ENCODE measurements around the gene DENND4B.

DNA sequence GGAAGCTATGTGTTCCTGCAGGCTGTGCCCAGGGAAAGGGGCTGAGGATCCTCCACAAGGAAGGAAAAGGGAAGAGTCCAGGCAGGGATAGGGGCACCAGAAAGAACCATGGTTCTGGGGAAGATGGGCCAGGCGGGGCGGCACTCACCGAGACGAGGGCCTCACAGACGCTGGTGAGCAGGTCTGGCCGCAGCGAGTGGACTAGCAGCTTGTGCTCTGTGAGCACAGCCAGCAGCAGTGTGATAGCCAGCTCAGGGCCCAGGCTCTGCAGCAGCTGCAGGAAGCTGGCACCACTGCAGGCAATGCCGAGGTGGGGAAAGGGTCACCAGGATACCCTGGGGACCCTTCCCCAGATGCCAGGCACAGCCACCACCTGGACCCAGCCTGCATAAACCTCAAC, 5.8 kb downstream of the DENND4B start:
- TF ChIP-seq CTCF (IDR thresholded peaks at IDR 0.05) (no peak), POLR2A (IDR thresholded peaks at IDR 0.05) (no peak)

Measured in right lobe of liver (tissue), 4 donors.